Psoas muscle (tissue), 8 donors: Measurements from ENCODE around the gene TMEM179. TPM values are rescaled to one million over a fixed set of nuclear protein-coding genes. Genes with fewer than 3 reads are reported as not detected.
A peak's percentile ranks its signal among the peaks of the same experiment; 100 is the strongest.

Source experiments
- ATAC-seq, 4 donors: fragments of 200-7000 bp; cut with Tn5 transposase; one replicate each; pipeline ENCODE4 v1.9.1; 2020; ENCODE audit warnings: moderate library complexity in 3 of 4, mild to moderate bottlenecking in 2 of 4
- DNase-seq, 2 donors: peaks; one replicate each; pipeline ENCODE4 v3.0.0-alpha.2; 2020
- H3K27ac ChIP-seq: fragments of 200-600 bp; one replicate; pipeline ENCODE4 v1.8.0; 2022
- H3K27me3 ChIP-seq, 3 donors: fragments of 200-600 bp in 1 of 3; one replicate each; pipeline versions ENCODE4 v1.6.1 to v1.8.0; 2013 to 2022; ENCODE audit warnings: low read length in 2 of 3, mild to moderate bottlenecking in 2 of 3, moderate library complexity in 1 of 3; ENCODE audit not compliant: insufficient read depth in 3 of 3
- H3K36me3 ChIP-seq, 2 donors: fragments of 200-600 bp in 1 of 2; one replicate each; pipeline versions ENCODE4 v1.6.1 to v1.8.0; 2013 to 2022; ENCODE audit warnings: low read depth in 1 of 2, mild to moderate bottlenecking in 1 of 2, moderate library complexity in 1 of 2; ENCODE audit not compliant: insufficient read depth in 1 of 2
- H3K4me1 ChIP-seq: fragments of 200-600 bp; one replicate; pipeline ENCODE4 v1.8.0; 2022
- H3K4me3 ChIP-seq: fragments of 200-600 bp; one replicate; pipeline ENCODE4 v1.8.0; 2022; ENCODE audit warnings: mild to moderate bottlenecking
- H3K9me3 ChIP-seq: fragments of 200-600 bp; one replicate; pipeline ENCODE4 v1.8.0; 2022
- WGBS, 3 donors: extraction: QIAGEN DNeasy Blood & Tissue Kit; methylation state at CpG; one replicate each; pipeline versions ENCODE4 v1.1.6 to v1.1.7; 2013; 5-methylcytosine and 5-hydroxymethylcytosine counted together
- intact Hi-C, 2 donors: fragments of 100-400 bp; cut with DNase I; formaldehyde crosslinking; loops; one replicate each; pipeline versions ENCODE4 v1.11.0 to v1.14.2; 2022
- polyA plus RNA-seq, 3 donors: library from polyadenylated mRNA; stranded (reverse); fragments of 200-250 nt; gene quantifications; one replicate each; pipeline ENCODE4 v1.2.3, GENCODE V29; 2013
- total RNA-seq, 4 donors: library from RNA; stranded (reverse); fragmentation: NEBNext Ultra II Directional in 2 of 4; extraction: Animal tissue kit (Norgen Biotek cat#: 25700) in 2 of 4; gene quantifications; one replicate each; pipeline versions ENCODE4 v1.2.1 to v1.2.4, GENCODE V29; 2021 to 2023
- TF ChIP-seq, protein P1 (sequence below): fragments of 200-600 bp; IDR thresholded peaks from one replicate; pipeline ENCODE4 v1.8.0; 2022; ENCODE audit warnings: antibody characterized with exemption
- donor health status: healthy with polysubstance abuse.
- donor health status: DM: no; HTN: no; CAD: no; lungs with moderate emphysema.
- donor health status: Bipolar disorder and iron deficiency.
- donor health status: healthy.
- donor health status: DM: yes; HTN: yes; CAD: no.
- donor health status: DM: no; HTN: no; CAD: no.
- donor health status: DM: no; HTN: no; CAD: no.
- donor health status: DM: yes; HTN: yes; CAD: no.

Gene TMEM179
- total and polyA plus RNA-seq, 7 donors: 0.01 TPM; not detected in 6

DNA sequence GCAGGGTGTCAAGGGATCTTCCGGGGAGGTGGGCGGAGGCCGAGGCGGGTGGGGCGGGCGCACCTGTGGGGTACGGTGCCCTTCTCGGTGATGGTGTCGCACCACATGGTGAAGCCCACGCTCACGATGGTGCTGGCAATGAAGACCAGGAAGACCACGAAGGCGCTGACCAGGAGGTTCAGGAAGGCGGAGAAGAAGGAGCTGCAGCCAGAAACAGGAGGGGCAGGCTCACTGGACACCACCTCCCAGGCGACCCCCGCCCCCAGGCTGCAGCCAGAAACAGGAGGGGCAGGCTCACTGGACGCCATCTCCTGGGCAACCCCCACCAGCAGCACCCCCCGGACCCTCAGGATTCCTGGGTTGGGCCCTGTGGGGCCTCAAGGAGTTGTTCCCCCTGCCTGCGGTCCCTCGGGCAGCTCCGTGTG, 7.6 kb downstream of the TMEM179 start:
- intact Hi-C loops: no loop called here
- Histone ChIP-seq H3K4me3 (no peak overlapping the region), H3K9me3 (no peaks in the 10 kb centered on the region), H3K27ac (no peak overlapping the region), H3K4me1 (no peaks in the 10 kb centered on the region), H3K36me3 (no peaks in the 10 kb centered on the region), H3K27me3 (peaks cover 0 to 68% (median 4%) of the 10 kb centered on the region in 3 donors)
- DNase-seq (peak in 1 of 2 donors; percentile 4), ATAC-seq (no peak)
- WGBS, 3 donors: 85 to 92% (median 90%) methylated on average over 18 to 21 of the region's 21 CpGs
- TF ChIP-seq, protein P1, sequence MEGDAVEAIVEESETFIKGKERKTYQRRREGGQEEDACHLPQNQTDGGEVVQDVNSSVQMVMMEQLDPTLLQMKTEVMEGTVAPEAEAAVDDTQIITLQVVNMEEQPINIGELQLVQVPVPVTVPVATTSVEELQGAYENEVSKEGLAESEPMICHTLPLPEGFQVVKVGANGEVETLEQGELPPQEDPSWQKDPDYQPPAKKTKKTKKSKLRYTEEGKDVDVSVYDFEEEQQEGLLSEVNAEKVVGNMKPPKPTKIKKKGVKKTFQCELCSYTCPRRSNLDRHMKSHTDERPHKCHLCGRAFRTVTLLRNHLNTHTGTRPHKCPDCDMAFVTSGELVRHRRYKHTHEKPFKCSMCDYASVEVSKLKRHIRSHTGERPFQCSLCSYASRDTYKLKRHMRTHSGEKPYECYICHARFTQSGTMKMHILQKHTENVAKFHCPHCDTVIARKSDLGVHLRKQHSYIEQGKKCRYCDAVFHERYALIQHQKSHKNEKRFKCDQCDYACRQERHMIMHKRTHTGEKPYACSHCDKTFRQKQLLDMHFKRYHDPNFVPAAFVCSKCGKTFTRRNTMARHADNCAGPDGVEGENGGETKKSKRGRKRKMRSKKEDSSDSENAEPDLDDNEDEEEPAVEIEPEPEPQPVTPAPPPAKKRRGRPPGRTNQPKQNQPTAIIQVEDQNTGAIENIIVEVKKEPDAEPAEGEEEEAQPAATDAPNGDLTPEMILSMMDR: no peak

DNA sequence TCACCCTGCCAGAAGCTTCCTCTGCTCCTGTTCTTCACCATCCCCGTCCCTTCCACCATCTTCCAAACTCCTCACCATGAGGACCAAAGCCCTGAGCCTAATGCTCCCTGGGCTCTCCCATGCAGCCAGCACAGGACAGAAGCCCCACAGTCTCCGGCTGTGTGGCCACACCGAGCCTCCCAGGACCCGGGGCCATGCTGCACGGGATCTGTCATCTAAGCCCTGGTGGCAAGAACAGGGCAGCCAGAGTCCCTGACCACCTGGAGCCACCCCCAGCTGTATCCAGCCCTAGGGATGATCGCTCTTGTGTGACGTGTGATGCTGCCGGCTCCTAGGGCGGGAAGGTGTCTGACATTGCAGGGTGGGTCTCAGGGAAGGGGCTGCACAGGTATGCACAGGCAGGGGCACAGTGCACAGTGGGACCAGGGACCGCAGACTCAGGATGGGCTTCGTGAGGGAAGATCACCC, 8.1 kb downstream of the TMEM179 start:
- WGBS, 3 donors: 80 to 87% (median 82%) methylated on average over 11 of the region's 11 CpGs
- DNase-seq (peak; percentile 4 to 34), ATAC-seq (no peak)
- Histone ChIP-seq H3K4me3 (no peak overlapping the region), H3K27ac (no peak overlapping the region), H3K36me3 (no peaks in the 10 kb centered on the region), H3K4me1 (no peaks in the 10 kb centered on the region), H3K9me3 (no peaks in the 10 kb centered on the region), H3K27me3 (peaks cover 0 to 63% (median 2%) of the 10 kb centered on the region in 3 donors)
- TF ChIP-seq, protein P1: no peak
- intact Hi-C loops: no loop called here

- Histone ChIP-seq H3K9me3 (no peaks in the 10 kb centered on the region), H3K27me3 (peaks cover 0 to 58% (median 2%) of the 10 kb centered on the region in 3 donors), H3K27ac (no peak overlapping the region), H3K36me3 (no peaks in the 10 kb centered on the region), H3K4me1 (no peaks in the 10 kb centered on the region), H3K4me3 (no peak overlapping the region)
- ATAC-seq (no peak), DNase-seq (peak; percentile 5 to 42)
- TF ChIP-seq, protein P1: no peak
- WGBS, 3 donors: 79 to 88% (median 80%) methylated on average over 6 of the region's 6 CpGs
- intact Hi-C loops: no loop called here
These were observed 8.6 kb downstream of the TMEM179 start for GRCh38 chr14:104595911-104596450.

DNA sequence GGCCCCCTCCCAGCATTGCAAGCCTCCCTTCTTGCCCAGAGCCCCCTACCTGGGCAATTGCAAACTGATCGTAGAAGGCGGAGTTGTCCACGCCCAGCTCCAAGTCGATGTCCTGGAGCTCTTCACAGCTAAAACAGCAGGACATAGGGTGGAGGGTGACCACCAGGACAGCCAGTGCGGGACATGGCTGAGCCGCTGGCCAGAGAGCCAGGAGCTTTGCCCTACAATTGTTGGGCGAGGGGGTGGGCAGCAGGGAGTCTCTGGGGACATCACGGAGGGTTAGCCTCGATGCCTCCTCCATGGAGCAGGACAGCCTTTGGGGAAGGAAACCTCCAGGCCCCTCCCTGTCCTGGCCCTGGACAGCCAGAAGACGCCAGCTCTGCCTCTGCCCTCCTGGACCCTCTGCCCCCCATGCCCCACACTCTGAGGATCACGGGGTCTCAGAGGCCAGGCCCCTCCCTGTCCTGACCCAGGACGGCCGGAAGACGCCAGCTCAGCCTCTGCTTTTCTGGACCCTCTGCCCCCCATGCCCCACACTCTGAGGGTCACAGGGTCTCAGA, 9.4 kb downstream of the TMEM179 start:
- no peak overlapping the region for H3K4me3 ChIP-seq
- ATAC-seq (no peak), DNase-seq (peak; percentile 7 to 21)
- no peak overlapping the region for H3K27ac ChIP-seq
- H3K4me1 ChIP-seq: no peaks in the 10 kb centered on the region
- WGBS, 3 donors: 80 to 87% (median 86%) methylated on average over 14 of the region's 14 CpGs
- H3K27me3 ChIP-seq: peaks cover 0 to 50% (median 2%) of the 10 kb centered on the region in 3 donors
- TF ChIP-seq, protein P1: no peak
- H3K9me3 ChIP-seq: no peaks in the 10 kb centered on the region
- H3K36me3 ChIP-seq: no peaks in the 10 kb centered on the region
- intact Hi-C loops: no loop called here
